Ecto neural progenitor cell (in vitro differentiated cells): ENCODE measurements around the gene C4B.
"Not testable (repeated sequence)": the region's sequence is repeated elsewhere in the genome, so short reads cannot be mapped to it uniquely, and the experiment has no call there.

Source experiments
- DNase-seq: peaks from one replicate; pipeline ENCODE4 v3.0.0-alpha.2; 2018; ENCODE audit warnings: low spot score

The C4B gene

GRCh38 chr6:32053314-32053713 lies 38.7 kb downstream of the C4B start:
- not testable (repeated sequence) for DNase-seq

- DNase-seq, result not testable (repeated sequence)
These were observed 41.2 kb downstream of the C4B start for GRCh38 chr6:32055756-32056155.

DNA sequence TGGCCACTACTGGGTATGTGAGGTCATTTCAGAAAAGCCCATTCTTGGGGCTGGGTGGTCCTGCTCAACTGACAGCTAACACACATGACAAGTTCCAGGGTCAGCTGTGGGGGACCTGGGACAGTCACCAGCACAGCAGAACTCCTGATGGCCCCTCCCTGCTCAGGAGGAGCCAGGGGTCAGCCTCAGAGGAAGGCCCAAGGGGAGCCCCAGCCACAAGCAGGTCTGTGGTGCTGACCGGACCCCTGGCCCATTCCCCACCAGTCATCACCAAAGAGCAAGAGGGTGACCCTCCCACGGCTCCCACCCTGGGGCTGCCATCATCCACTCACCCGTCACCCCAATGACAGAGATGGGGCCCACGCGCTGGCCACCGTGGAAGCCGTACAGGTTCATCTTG lies 41.7 kb downstream of the C4B start:
- no peak for DNase-seq

GRCh38 chr6:32057966-32058365 lies 43.4 kb downstream of the C4B start:
- DNase-seq, result no peak

DNA sequence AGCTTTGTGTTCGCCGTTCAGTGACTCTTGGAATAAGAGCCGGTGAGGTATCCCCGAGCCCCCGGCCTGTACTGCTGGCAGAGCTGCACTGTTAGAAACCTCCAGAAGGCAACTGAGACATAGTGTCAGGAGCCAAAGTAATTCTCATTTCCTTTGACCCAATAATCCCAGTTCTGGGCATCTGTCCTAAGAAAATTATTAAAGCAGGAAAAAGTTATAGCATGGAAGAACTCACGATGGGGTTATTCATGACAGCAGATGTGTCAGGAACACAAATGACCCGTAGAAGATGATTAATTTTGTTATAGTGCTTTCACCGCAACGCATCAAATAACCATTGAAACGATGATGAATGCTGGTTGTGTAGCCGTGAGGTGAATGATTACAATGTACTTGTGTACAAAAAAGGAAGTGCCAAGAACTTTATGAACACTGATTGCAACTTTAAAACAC lies 43.9 kb downstream of the C4B start:
- no peak for DNase-seq

GRCh38 chr6:32060966-32061655 lies 46.5 kb downstream of the C4B start:
- no peak for DNase-seq

DNA sequence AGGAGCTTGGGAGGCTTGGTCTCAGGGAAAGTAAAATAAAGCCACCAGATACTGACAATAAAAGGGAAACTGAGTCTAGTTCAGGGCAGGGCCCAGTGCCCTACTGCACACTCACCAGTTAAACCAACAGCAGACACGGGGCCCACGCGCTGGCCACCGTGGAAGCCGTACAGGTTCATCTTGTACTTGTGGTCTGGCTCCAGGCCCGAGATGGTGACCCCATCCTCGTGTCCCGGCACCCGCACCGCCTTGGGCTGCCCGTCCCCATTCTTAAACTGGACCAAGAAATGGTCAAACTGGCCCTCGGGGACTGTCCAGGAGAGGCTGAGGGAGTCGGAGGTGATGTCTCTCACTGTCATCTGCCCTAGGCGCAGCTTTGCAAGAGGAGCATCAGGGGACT lies 50.1 kb downstream of the C4B start:
- DNase-seq, result no peak

- not testable (repeated sequence) for DNase-seq
These were observed 52.9 kb downstream of the C4B start for GRCh38 chr6:32067521-32067920.

- DNase-seq, result not testable (repeated sequence)
These were observed 53.7 kb downstream of the C4B start for GRCh38 chr6:32068315-32068714.

- no peak for DNase-seq
These were observed 54.3 kb downstream of the C4B start for GRCh38 chr6:32068867-32069266.

DNA sequence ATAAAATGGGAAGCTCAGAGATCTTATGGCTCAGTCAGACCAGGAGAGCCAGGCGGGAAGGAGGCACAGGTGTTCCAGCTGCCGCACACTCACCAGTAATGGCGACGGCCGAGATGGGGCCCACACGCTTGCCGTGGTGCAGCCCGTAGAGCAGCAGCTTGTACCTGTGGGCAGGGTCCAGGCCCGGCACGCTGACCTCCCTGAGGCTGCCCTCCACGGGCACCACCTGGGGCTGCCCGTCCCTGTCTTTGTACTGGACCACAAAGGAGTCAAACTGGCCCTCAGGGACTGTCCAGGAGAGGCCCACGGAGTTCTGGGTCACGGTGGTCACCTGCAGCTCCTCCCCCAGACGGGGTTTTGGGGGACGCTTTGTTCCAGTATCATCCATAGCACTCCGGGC lies 54.9 kb downstream of the C4B start:
- DNase-seq, result no peak

- no peak for DNase-seq
These were observed 55.4 kb downstream of the C4B start for GRCh38 chr6:32069878-32070515.

DNA sequence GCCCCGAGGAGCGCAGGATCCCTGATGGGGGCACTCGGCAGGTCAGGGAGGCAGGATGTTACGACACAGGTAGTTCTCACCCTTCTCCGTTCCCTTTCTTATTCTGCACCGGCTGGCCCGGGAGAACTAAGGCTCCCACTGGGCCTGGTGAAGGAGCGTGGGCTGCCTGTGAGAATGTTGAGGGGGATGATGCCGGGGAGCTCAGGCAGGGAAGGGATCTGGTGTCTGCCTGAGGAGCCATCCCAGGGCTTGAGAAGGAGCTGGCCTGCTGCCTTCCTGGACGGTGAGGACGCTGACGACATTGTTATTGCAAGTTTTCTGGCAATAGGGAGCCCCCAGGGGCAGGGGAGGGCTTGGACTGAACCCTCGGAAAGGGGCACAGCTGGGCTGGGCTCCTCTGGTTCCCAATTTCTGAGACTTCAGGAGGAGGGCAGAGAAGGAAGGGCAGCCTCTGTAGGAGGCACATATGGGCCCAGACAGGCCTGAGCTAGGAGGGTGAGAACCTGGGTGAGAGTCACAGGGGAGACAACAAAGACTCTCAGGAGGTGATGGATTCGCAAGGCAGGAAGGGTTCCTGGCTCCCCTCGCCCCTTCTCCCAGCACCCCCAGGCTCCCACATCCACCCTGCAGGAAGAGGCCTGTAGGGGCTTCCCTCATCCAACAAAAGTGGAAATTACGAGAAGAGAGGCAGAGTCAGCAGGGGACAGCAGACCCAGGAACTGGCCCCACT lies 56.4 kb downstream of the C4B start:
- DNase-seq, result no peak

DNA sequence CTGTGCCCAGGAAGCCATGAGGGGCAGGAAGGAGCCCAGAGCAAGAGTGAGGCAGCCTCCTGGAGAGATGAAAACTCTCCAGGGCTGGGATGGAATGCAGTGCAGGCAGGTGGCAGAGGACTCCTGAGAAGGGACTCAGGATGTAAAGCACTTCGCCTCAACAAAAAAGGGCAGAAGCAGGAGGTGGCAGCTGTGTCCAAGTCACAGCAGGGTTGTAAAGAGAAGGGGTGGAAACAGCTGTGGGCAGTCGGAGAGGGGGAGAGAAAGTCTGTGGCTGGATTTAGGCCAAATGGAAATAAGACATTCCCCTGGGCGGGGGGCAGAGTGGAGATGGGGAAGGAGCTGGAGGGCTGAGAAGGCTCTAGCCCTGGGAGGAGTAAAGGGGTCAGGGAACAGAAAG lies 58.5 kb downstream of the C4B start:
- no peak for DNase-seq

- DNase-seq, result no peak
These were observed 59.0 kb downstream of the C4B start for GRCh38 chr6:32073613-32074012.

DNA sequence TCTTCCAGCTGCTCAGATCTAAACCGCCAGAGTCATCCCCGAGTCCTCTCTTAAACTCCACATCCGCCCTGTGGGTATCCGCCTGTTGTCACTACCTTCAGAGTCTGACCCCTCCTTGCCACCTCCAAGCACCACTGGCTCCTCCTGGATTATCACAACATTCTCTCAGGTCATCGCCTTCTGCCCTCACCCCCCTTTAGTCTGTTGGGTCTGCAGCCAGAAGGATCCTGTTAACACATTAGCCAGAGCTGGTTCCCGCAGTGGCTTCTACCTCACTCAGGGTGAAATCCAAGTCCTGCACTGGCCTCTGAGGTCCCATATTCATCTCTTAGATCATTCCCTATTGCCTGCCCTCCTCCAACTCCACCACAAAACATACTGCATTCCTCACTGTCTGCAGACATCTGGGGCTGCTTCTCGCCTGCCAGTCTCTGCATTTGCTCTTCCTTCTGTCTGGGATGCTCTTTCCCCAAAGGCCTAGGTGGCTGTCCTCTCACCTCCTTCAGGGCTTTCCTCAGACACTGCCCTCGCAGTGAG lies 60.5 kb downstream of the C4B start:
- DNase-seq, result no peak

GRCh38 chr6:32075781-32076180 lies 61.2 kb downstream of the C4B start:
- DNase-seq, result no peak

- DNase-seq, result no peak
These were observed 61.8 kb downstream of the C4B start for GRCh38 chr6:32076321-32076809.

- no peak for DNase-seq
These were observed 65.1 kb downstream of the C4B start for GRCh38 chr6:32079566-32080290.

DNA sequence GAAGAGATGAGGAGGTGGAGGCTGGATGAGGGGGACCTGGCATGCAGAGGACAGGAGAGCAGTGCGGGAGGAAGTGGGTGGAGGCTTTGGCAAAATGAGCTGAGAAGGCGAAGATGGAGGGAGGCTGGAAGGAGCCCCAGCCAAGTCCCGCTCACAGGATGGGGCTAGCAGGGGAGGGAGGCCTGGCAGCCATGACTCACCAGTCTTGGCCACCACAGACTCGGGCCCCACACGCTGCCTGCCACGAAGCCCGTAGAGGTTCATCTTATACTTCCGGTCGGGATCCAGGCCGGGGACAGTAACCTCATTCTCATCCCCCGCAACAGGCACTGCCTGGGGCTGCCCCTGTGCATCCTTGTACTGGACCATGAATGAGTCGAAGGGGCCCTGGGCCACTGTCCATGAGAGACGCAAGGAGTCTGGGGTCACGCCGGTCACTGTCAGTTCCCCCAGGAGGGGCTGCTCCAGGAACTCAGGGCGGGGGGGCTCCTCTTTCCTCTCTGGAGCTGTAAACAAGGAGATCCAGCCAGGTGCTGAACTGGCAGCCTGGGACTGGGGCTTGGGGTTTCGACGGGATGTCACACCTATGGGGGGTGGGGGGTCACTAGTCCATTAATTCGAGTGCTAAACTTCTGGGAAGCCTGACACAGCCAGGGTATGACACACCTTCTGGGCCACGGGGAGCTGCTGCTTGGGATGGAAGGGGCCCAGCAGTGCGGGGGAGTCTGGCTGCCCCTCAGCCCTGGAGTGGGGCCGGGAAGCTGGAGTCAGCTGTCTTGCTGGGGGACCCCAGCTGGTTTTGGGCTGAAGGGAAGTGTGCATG lies 66.8 kb downstream of the C4B start:
- DNase-seq, result no peak

GRCh38 chr6:32082478-32082877 lies 67.9 kb downstream of the C4B start:
- no peak for DNase-seq
